ENCODE results near the gene CACNA1H. TPM values are rescaled to one million over a fixed set of nuclear protein-coding genes. Genes with fewer than 3 reads are reported as not detected.
"Not testable (repeated sequence)": the region's sequence is repeated elsewhere in the genome, so short reads cannot be mapped to it uniquely, and the experiment has no call there.

Gene CACNA1H
- total RNA-seq, 1 donor from 2014 or later = 12.6 TPM

DNA sequence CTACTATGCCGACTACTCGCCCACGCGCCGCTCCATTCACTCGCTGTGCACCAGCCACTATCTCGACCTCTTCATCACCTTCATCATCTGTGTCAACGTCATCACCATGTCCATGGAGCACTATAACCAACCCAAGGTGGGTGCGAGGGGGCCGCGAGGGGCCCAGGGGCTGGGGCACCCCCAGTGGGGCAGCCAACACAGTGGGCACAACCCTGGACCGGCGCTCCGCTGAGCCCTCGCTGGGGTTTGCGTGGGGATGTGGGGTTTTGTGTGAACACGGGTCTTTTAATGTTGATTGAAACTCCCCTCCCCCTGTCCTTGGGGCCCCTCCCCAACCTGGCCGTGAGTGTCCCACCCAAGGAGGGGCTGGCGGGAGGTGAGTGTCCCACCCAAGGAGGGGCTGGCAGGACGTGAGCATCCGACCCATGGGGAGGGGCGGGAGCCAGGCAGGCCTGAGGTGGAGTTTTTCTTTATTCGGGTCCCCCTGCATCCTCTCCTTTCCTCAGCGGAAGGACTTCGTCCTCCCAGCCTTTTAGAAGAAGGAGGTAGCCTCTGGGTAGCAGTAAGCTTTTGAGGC, 61.0 kb downstream of the CACNA1H start:
- DNase-seq = no peak

DNA sequence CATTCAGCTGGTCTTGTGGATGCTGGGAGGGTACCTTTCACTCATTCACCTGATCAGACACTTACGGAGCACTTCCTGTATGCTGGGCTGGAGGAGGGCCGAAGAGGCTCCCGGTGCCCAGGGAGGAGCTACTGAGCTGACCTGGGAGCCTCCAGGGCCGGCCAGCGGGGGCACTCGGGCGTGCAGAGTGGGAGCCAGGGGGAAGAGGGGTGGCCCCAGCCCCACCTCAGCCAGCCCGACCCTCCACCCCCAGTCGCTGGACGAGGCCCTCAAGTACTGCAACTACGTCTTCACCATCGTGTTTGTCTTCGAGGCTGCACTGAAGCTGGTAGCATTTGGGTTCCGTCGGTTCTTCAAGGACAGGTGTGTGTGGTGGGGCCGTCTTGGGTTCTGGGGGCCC, 61.8 kb downstream of the CACNA1H start:
- DNase-seq = no peak

DNA sequence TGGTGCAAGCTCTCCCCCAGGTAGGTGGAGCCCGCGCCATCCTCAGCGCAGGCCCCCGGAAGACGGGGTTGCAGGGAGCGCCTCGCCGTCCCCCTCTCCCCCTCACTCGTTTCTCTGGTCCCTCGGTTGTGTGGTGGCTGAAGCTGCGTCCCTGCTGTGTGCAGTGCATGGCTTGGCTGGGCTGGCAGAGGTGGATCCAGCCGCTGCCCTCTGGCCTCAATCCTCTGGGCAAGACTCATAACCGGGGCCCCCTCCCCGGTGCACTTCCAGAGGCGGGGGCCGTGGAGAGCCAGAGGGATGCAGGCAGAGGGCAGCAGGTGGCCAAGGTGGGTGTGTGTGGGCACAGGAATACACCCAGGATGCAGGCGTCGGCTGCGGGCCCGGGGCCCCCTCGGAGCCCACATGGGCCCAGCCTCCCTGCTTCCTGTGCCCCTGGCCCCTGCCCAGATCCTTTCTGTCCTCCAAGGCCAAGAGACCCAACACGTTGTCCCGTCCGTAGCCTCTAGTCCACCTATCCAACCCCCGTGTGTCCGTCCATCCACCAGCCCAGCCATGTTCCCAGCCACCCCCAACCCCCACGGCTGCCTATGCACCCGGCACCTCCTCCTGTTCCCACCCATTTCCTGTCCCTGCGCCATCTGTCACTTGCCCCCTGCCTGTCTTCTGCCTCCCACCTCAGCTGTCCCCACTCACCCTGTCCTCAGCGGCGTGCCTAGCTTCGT, 62.8 kb downstream of the CACNA1H start:
- no peak for DNase-seq

DNA sequence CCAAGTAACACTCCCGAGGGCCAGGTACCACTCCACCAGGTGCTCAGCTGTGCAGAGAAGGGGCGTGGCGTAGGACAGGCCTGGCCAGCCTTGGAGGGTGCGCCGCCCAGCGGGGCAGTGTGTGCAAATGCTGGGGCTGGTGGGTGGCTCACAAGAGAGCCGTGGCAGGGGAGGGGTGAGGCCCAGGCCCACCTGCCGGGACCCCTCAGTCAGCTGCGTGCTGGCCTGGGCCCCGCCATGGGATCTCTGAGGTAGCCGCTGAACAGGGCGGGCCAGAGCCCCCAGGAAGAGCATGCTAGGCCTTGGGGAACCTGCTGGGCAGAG, 63.4 kb downstream of the CACNA1H start:
- DNase-seq = no peak

DNA sequence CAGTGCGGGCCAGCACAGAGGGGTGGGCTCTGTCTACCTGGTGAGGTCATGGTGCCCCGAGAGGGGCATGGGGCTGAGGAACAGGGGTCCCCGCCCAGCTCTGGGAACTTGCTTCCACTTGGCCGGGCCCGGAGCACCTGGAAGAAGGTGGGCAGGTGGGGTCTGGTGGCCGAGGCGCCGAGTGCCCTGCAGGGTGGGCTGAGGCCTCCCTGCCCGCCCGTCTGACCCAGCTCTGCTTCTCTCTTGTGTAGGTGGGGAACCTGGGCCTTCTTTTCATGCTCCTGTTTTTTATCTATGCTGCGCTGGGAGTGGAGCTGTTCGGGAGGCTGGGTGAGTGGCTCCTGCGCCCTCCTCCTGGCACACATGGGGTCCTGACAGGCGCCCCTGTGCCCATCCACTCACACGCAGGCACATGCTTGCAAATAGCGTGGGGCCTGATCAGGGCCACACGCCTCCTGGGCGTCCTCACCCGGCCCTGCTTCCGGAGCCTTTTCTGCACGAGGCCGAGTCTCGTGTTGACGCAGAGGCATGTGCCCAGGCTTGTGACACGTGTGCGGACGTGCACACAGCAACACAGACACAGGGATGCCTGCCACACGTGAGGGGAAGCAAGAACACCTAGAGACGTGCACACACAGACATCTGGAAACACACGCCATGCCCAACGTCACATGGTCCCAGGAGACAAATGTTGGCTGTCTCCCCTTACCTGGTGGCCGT, 63.9 kb downstream of the CACNA1H start:
- no peak for DNase-seq

DNA sequence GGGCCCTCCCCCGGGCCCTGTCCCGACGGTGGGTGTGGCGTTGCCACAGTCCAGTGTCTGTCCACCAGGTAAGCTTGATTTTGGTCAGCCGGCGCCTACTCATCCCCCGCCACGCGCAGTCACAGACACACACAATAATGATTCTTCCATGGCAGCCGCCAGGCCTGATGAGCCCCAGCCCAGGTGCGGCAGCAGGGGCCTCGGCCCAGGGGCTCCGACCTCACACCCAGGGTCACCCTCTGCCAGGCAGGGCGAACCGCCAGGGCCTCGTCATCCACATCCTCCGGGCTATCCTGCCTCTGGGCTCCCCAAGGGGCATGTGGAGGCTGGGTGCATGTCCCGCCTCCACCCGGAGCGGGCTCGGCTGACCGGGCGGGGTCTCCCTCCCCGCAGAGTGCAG, 64.6 kb downstream of the CACNA1H start:
- no peak for DNase-seq

DNA sequence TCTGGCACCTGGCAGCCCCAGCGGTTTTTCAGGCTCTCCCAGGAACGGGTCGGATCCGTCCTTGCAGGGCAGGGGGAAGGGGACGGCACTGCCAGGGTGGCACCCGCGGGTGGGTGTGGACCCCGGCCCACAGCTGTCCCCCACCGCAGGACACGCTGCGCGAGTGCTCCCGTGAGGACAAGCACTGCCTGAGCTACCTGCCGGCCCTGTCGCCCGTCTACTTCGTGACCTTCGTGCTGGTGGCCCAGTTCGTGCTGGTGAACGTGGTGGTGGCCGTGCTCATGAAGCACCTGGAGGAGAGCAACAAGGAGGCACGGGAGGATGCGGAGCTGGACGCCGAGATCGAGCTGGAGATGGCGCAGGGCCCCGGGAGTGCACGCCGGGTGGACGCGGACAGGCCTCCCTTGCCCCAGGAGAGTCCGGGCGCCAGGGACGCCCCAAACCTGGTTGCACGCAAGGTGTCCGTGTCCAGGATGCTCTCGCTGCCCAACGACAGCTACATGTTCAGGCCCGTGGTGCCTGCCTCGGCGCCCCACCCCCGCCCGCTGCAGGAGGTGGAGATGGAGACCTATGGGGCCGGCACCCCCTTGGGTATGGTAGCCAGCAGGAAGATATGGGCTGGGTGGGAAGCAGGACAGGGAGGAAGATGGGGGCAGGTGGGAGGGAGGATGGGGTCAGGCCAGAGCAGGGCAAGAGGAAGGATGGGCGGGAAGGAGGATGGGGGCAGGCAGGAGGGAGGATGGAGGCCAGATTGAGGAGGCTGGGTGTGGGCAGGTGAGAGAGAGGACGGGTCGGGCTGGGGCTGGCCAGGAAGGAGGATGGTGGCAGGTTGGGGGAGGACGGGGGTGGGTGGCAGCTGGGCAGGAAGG, 65.4 kb downstream of the CACNA1H start:
- DNase-seq = no peak

DNA sequence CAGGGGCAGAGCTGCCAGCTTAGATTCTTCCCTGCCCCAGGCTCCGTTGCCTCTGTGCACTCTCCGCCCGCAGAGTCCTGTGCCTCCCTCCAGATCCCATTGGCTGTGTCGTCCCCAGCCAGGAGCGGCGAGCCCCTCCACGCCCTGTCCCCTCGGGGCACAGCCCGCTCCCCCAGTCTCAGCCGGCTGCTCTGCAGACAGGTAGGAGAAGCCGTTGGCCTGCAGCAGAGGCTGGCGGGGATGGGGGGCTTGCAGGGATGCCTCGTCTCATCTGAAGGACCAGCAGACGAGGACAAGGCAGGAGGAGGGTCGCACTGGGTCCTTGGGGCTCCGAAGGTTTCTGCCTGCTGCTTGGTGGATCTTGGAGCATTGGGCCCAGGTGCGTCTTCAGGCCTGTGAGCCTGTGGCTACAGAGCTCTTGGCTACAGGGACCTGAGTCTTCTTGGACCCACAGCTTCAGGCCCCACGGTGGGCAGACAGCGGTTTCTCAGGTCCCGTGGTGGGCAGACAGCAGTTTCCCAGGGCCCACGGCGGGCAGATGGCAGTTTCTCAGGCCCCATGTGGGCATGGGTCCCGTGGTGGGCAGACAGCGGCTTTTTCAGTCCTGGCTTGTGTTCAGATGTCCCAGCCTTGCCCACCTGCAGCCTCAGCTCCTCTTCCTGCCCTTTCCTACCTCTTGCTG, 66.2 kb downstream of the CACNA1H start:
- no peak for DNase-seq

DNA sequence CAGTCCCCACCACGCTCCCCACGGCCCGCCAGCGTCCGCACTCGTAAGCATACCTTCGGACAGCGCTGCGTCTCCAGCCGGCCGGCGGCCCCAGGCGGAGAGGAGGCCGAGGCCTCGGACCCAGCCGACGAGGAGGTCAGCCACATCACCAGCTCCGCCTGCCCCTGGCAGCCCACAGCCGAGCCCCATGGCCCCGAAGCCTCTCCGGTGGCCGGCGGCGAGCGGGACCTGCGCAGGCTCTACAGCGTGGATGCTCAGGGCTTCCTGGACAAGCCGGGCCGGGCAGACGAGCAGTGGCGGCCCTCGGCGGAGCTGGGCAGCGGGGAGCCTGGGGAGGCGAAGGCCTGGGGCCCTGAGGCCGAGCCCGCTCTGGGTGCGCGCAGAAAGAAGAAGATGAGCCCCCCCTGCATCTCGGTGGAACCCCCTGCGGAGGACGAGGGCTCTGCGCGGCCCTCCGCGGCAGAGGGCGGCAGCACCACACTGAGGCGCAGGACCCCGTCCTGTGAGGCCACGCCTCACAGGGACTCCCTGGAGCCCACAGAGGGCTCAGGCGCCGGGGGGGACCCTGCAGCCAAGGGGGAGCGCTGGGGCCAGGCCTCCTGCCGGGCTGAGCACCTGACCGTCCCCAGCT, 67.3 kb downstream of the CACNA1H start:
- no peak for DNase-seq

DNA sequence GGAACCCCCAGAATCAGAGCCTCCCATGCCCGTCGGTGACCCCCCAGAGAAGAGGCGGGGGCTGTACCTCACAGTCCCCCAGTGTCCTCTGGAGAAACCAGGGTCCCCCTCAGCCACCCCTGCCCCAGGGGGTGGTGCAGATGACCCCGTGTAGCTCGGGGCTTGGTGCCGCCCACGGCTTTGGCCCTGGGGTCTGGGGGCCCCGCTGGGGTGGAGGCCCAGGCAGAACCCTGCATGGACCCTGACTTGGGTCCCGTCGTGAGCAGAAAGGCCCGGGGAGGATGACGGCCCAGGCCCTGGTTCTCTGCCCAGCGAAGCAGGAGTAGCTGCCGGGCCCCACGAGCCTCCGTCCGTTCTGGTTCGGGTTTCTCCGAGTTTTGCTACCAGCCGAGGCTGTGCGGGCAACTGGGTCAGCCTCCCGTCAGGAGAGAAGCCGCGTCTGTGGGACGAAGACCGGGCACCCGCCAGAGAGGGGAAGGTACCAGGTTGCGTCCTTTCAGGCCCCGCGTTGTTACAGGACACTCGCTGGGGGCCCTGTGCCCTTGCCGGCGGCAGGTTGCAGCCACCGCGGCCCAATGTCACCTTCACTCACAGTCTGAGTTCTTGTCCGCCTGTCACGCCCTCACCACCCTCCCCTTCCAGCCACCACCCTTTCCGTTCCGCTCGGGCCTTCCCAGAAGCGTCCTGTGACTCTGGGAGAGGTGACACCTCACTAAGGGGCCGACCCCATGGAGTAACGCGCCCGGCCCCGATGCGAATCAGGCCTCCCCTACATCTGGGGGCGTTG, 68.1 kb downstream of the CACNA1H start:
- no peak for DNase-seq

DNA sequence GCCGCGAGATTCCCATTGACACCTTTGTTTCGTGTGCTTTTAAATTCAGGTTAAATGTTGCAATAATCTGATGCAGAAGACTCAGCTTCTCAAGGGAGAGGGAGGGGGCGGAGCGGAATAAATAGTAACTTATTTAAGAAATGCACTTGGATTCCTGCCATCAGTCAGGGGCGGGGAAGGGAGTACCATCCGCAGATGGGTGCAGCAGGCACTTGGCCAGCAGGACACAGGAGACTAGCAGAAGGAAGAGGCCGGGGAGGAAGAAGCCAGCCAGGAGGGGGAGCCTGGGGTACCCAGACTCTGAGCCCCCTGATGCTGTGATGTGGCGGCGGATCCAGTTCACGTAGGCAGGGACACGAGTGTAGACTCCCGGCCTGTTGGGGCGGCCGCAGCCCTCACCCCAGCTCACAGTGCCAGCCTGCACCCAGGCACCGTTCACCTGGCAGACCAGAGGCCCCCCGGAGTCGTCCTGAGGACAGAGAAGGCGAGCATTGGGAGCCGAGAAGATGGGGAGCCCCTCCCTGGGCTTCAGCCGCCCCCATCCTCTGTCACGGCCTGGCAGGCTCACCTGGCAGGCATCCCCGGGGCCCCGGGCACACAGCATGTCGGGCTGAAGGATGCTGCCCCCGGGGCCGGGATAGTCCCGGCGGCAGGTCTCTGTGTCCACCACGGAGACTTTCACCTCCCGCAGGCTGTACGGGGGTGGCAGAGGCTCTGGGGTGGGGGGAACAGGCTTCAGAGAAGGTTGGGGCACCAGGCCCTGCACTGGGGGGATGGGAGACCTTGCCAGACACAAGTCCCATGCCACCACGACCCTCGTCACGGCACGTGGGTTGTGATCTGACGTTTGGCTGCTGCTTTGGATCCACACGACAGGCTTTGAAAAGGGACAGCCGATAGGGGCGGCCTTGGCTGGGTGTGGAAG, 69.0 kb downstream of the CACNA1H start:
- DNase-seq = no peak

DNA sequence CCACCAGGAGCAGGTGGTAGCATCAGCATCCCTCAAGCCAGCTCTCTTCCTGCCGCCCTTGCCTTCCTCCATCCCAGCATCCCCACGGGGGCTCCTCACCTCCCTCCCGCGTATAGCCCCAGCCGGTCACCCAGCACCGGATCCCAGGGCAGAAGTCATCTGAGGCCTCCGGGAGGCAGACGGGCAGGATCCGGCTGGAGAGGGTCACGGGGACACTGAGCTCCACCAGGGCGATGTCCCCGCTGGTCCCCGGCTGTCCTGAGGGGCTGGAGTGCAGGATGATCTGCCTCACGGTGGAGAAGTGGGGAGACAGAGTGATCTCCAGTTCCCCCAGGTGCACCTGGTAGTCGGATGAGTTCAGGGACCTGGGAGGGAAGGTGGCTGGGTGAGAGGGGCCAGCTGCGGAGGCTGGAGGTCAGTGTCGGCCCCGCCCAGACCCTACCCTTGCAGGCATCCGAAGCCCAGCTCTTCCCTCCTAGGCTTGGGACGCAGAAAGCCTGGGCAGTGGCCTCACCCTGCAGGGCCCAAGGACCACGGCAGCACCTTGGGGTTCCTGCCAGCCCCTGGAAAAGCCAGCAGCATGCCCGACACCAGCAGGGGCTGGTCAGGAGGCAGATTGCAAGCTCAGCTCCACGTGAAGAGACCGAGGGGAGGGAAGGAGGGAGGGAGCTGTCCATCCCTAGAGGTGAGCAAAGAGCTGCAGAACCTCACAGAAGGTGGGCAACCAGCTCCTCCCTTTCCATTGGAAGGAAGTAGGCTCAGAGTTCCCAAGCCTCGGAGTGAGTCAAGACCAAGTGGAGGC, 69.8 kb downstream of the CACNA1H start:
- DNase-seq = no peak

DNA sequence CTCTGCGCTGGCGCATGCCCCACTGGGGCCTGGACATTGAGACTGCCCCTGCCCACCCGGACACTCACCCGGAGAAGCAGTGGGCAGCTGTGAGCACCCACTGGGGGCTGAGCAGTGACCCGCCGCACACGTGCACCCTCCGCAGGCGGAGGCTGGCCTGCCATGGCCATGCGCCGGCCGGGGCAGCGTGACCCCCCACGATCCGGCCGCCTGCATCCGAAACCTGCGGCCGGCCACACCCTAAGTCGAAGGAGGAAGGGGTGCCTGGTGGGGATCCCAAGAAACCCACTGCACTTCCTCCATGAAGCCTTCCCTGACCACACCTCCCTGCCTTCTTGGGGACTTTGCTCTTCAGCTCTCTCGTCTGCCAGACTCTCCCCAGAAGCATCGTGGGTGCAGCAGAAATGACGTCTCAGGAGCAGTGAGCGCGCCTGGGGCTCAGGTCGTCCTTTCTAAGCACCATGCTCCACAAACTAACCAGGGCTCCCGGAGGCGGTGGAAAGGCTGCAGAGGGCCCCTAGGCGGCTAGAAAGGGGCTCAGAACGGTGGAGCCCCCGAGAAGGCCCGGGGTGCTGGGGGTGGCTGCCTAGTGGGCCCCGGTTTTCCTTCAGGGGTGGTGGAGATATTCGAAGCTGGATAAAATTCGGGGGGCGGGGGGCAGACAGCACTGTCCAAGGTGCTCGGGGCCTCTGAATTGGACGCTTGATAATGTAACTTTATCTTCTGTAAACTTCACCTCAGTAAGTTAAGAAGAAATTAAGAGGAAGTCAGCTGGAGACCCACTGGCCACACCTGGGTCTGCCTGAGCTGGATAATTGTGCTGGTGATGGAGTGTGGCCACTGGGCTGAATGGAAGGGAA, 70.7 kb downstream of the CACNA1H start:
- DNase-seq = no peak

DNA sequence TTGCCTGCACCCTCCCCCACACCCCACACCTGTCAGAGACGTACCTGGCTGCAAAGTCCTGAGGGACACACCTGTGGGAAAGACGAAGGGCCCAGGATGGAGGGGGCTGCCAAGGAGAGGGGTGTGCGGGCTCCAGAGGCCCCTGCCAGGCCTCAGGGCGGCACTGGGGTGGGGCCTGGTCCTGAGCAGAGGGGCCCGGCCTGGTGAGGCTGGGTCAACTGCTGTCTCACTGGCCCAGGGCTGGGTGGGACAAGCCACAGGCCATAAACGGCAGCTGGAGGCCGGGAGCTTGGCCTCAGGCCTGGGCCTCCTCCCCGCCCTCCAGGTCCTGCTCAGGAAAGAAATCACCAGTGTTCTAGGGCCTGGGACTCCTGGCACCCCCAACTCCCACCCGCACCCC, 71.7 kb downstream of the CACNA1H start:
- DNase-seq = no peak

DNA sequence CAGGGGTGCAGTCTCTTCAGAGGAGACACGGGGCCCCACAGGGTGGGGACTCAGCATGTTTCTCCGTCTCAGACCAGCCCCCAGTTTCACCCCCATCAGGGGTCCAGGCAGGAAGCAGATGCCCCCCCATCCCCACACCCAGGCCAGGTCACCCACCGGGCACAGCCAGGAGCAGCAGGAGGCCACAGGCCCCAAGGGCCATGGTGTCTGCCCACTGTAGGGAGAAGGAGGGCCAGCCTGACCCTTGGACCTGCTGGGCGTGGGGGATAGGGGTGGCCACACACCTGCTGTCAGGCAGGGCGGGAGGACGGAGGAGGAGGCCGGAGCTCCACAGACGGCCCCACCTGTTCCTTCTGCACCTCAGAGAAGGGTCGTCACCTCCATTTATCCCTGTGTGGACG, 72.1 kb downstream of the CACNA1H start, which contains the start of gene TPSG1:
Gene TPSG1 (minus strand): TSS at position 218 of the 401 bp plus-strand sequence. CDS start 16 bp downstream, at position 202.
- DNase-seq = no peak

DNA sequence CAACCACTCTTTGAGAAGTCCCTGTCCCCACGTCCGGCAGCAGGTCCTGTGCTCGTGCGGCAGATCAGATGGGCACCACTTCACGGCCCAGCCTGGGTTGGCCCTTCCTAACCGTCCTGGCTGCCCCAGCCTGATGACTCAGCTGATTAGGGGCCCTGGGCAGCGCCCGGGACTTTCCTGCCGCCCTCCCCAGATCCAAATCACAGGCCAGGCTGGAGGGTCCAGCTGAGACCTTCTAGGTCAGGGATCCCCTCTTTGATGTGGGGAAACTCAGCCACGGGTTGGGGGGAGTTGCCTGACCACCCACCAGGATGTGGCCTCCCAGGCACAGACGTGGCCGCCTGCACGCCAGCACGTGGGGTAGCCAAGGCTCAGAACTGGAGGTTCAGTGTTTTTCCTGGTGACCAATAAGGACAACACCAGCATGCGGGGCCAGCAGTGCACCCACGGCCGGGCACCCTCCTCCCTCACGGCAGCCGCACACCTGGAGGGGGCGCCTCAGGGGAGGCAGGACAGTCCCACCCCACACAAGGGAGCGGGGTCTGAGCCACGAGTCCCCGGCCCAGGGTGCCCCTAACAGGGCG, 72.9 kb downstream of the CACNA1H start:
- DNase-seq = not testable (repeated sequence)

DNA sequence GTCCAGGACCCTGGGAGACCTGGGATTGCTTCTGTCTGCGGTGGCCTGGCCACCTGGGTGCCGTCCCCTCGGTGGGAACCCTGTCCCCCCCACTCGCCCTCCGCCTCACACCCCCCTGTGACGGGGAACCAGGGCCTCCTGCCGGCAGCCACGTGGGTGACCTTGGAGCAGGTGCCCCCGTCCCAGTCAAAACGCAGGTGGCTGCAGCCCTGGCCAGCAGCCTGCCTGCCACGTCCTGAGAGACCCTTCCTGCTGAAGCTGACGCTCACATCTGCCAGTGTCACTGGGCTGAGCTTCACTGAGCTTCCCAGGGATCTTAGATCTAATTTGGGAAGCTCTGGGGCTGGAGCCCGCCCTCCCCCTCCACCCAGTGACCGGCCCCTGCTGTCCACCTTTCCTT, 73.8 kb downstream of the CACNA1H start:
- DNase-seq = not testable (repeated sequence)
